IPS DF 6.9 (cell line): ENCODE measurements around the gene CTXND1.

Source experiments
- DNase-seq: peaks from one replicate; pipeline ENCODE4 v3.0.0-alpha.2; 2013; ENCODE audit warnings: low read depth, low spot score
- H3K27ac ChIP-seq: one replicate; pipeline ENCODE4 v1.5.1; 2013; ENCODE audit warnings: low read length, control low read depth
- H3K27me3 ChIP-seq: 2 replicates; pipeline ENCODE4 v1.6.1; 2013; ENCODE audit warnings: mild to moderate bottlenecking, low read length; ENCODE audit not compliant: control insufficient read depth, insufficient read depth
- H3K36me3 ChIP-seq: 2 replicates; pipeline ENCODE4 v1.6.1; 2013; ENCODE audit warnings: low read length; ENCODE audit not compliant: control insufficient read depth, insufficient read depth
- H3K4me1 ChIP-seq: 2 replicates; pipeline ENCODE4 v1.6.1; 2013; ENCODE audit warnings: low read length; ENCODE audit not compliant: control insufficient read depth, insufficient read depth
- H3K4me3 ChIP-seq: 2 replicates; pipeline ENCODE4 v1.5.1; 2013; ENCODE audit warnings: mild to moderate bottlenecking, low read length
- H3K9me3 ChIP-seq: 2 replicates; pipeline ENCODE4 v1.6.1; 2013; ENCODE audit warnings: low read length, inconsistent platforms; ENCODE audit not compliant: control insufficient read depth, insufficient read depth
- WGBS: extraction: QIAGEN DNeasy Blood & Tissue Kit; methylation state at CpG from one replicate; pipeline ENCODE4 v1.1.7; 2013; ENCODE audit warnings: mixed read lengths, missing lambda C conversion rate; ENCODE audit not compliant: insufficient read length, insufficient coverage; 5-methylcytosine and 5-hydroxymethylcytosine counted together

The CTXND1 gene

DNA sequence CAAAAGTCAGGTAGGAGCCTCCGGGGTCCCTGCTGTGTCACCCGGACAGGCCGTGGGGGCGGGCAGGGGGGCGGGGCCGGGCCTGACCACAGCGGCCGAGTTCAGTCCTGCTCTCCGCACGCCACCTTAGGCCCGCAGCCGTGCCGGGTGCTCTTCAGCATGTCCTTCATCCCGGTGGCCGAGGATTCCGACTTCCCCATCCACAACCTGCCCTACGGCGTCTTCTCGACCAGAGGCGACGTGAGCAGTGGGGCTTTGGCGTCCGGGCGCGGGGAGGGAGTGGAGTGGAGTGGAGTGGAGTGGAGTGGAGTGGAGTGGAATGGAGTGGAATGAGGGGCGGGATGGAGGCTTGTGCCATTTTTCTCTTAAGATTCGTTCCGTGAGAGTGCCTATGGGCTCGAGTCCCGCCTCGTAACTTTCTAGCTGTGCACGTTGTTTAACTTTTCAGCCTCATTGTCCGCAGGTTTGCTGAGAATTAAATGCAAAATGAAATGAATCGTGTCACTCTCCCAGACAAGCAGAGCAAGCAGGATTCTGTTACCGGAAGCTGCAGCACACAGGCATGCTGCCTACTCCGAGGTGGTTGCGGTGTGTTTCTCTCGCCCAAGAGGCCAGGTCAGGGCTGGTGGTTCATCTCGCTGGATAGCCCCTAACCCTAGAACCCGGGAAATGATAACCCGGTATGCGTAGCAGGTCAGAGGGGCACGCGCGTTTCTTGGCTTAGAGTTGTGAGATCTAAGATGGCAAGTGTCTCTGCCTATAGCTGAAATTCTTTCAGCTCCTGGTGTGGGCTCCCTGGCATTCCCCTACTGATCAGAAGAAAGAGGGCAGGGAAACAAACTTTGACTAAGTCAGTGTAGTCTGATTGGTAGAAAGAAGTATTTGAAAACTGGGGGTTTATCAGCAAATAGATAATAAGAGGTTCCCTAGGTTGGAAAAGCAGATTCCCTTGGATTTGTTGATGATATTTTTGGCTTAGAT is 98.8 kb downstream of the CTXND1 start, which contains the start of gene FAH:
Gene FAH, plus strand, starts transcription at position 104 of the 981 bp plus-strand sequence. Its CDS starts 56 bp downstream, at position 160.
- DNase-seq, result no peak
- H3K27ac ChIP-seq, result no peak within 1 kb of the TSS
- H3K36me3 ChIP-seq, result no peaks in the 10 kb centered on the region
- H3K9me3 ChIP-seq, result no peaks in the 10 kb centered on the region
- H3K4me3 ChIP-seq, result peak within 1 kb of the TSS; percentile 62; the same call in 1 of the 2 replicates
- WGBS, result no CpG with 5 or more reads among the region's 45 CpGs
- H3K4me1 ChIP-seq, result no peaks in the 10 kb centered on the region
- no peaks in the 10 kb centered on the region for H3K27me3 ChIP-seq

DNA sequence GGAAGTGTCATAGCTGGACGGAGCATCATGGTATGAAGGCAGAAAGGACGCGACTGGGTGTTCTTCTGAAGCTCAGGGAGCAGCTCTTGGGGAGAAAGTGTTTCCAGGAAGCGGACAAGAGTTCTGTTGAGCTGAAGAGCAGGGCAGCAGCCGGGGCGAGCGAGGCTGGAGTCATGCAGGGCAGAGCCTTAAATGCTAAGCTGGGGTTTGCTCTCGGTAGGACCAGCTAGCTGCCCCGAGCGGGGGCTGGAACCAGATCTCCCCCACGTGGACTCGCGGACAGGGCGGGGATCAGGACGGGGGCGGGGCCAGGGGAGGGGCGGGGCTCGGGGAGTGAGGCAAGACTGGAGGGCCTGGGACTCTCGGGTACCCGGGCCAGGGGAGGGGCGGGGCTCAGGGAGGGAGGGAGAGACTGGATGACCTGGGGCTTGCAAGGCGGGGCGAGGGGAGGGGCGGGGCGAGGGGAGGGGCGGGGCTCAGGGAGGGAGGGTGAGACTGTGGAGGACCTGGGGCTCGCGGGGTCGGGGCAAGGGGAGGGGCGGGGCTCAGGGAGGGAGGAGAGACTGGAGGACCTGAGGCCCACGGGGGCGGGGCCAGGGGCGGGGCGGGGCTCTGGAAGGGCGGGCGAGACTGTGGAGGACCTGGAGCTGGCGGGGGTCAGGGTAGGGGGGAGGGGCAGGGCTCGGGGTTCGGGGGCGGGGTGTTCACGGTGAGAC is 99.7 kb downstream of the CTXND1 start:
- DNase-seq, result peak; percentile 64
- Histone ChIP-seq H3K4me1 (no peaks in the 10 kb centered on the region), H3K9me3 (no peaks in the 10 kb centered on the region), H3K27me3 (no peaks in the 10 kb centered on the region), H3K36me3 (no peaks in the 10 kb centered on the region), H3K27ac (no peak overlapping the region), H3K4me3 (peak overlapping the region; percentile 62; the same call in 1 of the 2 replicates)
- WGBS, result no CpG with 5 or more reads among the region's 41 CpGs

DNA sequence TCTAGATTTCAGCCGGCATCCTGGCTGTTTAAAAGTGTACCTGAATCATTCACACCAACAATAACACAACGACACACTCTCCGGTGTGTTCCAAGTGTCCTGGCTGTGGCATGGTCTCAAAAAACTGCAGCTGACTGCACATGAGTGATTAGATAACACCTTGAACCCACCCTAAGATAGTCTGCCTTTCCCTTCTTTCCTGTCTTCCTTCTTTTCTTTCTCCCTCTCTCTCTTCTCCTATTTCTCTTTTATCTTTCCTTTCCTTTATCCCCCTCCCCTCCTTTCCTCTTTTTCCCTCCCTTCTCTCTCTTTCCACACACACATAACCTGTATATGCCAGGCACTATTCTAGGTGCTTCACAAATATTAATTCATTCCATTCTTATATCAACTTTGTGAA is 100.4 kb downstream of the CTXND1 start:
- Histone ChIP-seq H3K4me1 (no peaks in the 10 kb centered on the region), H3K36me3 (no peaks in the 10 kb centered on the region), H3K4me3 (no peak overlapping the region), H3K9me3 (no peaks in the 10 kb centered on the region), H3K27me3 (no peaks in the 10 kb centered on the region), H3K27ac (no peak overlapping the region)
- DNase-seq, result no peak
- WGBS, result no CpG with 5 or more reads among the region's 3 CpGs

DNA sequence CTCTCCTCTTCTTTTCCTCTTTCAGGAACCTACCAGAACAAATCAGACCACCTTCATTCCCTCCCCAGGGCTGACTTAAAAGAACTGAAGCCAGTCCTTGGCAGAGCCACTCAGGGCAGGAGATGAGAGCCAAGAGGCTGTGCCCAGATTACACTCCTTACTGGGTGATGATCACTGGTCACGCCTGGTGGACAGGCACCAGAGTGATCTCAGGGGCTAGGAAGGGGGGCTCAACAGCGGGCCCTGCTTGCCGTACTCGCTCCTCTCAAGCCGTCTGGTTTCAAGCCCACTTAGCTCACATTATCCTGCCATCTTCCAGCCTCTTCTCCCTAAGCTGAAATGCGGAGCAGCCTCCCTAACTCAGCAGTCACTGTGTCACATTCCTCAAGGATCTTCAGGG is 100.9 kb downstream of the CTXND1 start:
- no CpG with 5 or more reads among the region's 6 CpGs for WGBS
- H3K36me3 ChIP-seq, result no peaks in the 10 kb centered on the region

More for the DNA sequence above, 100.9 kb downstream of the CTXND1 start:
- H3K4me1 ChIP-seq, result no peaks in the 10 kb centered on the region
- H3K4me3 ChIP-seq, result no peak overlapping the region
- H3K9me3 ChIP-seq, result no peaks in the 10 kb centered on the region
- H3K27ac ChIP-seq, result no peak overlapping the region
- no peak for DNase-seq
- no peaks in the 10 kb centered on the region for H3K27me3 ChIP-seq
